ENCODE data around the gene CSNK1A1.

DNA sequence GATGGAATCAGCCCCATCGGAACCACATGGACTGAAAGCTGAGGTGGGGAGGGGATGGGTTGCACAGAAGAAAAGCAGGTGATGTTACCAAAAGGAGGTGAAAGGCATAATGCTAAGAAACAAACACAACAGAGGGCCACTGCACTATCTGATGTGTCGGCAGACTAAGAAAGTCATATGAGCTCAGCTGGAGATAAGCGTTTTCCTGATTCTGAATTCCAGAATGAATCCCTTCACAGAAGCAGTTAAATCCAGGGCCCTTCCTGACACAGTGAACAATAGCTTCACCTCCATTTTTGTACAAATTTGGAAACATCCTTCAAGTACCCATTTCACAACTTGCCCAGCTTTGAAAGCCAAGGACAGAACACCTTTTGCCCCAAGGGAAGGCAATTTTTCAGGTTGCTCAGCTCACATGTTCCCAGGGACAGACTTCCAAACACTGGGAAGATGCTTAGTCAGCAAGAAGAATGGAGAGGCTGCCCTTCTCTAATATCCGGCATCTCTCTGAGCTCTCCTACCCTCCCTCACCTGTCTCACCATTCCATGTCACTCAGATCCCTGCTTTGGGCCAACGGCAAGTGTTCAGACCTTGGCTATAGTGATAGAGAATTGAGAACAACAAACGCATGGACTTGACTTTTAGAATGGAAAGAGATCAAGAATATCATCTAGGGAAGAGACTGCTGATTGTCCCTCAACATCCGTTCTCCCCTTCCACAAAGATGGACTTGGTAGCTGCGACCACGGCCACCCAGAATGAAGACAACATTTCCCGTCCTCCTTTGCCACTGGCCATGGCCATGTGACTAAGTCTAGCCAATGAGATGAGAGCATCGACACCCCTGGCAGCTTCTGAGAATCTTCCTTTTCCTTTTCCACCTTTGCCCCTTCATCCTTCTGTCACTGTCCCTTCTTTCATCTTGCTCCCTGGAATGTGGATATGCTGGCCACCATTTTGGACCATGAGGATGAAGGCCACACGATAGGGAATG is 103.6 kb downstream of the CSNK1A1 start:
- TF ChIP-seq EZH2phosphoT487 (IDR thresholded peaks at IDR 0.05; ENCODE audit: borderline replicate concordance, low read depth) (no peak), USF2 (IDR thresholded peaks at IDR 0.05; ENCODE audit: borderline replicate concordance, low read depth, low read length) (no peak), NRF1 (IDR thresholded peaks at IDR 0.05; ENCODE audit: low read depth, low read length) (no peak), YY1 (IDR thresholded peaks at IDR 0.05; ENCODE audit: low read depth) (no peak), POLR2AphosphoS5 (IDR thresholded peaks at IDR 0.05; ENCODE audit: low read depth, low read length) (no peak), ELF1 (IDR thresholded peaks at IDR 0.05) (no peak), MAX (IDR thresholded peaks at IDR 0.05; ENCODE audit: low read depth) (no peak), FOXM1 (IDR thresholded peaks at IDR 0.05; ENCODE audit: low read depth) (no peak), SMC3 (IDR thresholded peaks at IDR 0.05; ENCODE audit: low read depth, low read length) (no peak), RFX5 (IDR thresholded peaks at IDR 0.05; ENCODE audit: low read length) (no peak), RXRA (IDR thresholded peaks at IDR 0.05; ENCODE audit: borderline replicate concordance, low read depth) (no peak)
- TF ChIP-seq, protein P1, sequence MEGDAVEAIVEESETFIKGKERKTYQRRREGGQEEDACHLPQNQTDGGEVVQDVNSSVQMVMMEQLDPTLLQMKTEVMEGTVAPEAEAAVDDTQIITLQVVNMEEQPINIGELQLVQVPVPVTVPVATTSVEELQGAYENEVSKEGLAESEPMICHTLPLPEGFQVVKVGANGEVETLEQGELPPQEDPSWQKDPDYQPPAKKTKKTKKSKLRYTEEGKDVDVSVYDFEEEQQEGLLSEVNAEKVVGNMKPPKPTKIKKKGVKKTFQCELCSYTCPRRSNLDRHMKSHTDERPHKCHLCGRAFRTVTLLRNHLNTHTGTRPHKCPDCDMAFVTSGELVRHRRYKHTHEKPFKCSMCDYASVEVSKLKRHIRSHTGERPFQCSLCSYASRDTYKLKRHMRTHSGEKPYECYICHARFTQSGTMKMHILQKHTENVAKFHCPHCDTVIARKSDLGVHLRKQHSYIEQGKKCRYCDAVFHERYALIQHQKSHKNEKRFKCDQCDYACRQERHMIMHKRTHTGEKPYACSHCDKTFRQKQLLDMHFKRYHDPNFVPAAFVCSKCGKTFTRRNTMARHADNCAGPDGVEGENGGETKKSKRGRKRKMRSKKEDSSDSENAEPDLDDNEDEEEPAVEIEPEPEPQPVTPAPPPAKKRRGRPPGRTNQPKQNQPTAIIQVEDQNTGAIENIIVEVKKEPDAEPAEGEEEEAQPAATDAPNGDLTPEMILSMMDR (IDR thresholded peaks at IDR 0.05) = no peak

All from SK-N-SH (cell line).